T-helper 1 cell treated with Interleukin-12 subunit alpha and Interleukin-12 subunit beta and Interleukin-4 antibody, amounts not matched to agents 30 ng/mL and 1 ng/mL, for 36 hours (primary cell): ENCODE results near the gene ADCK1. TPM values are rescaled to one million over a fixed set of nuclear protein-coding genes. Genes with fewer than 3 reads are reported as not detected.
"Not testable (repeated sequence)": the region's sequence is repeated elsewhere in the genome, so short reads cannot be mapped to it uniquely, and the experiment has no call there.

Experiments used
- intact Hi-C: fragments of 100-400 bp; cut with micrococcal nuclease; formaldehyde crosslinking; loops from one replicate; pipeline ENCODE4 v1.15.1; 2024
- total RNA-seq: library from RNA; stranded (reverse); gene quantifications from 2 replicates; pipeline ENCODE4 v1.2.3, GENCODE V29; 2022

The ADCK1 gene
- total RNA-seq, 1 donor from 2014 or later: 3.7 TPM

GRCh38 chr14:77805706-77806105 is 5.8 kb downstream of the ADCK1 start:
- intact Hi-C loops: no loop called here

GRCh38 chr14:77808250-77808649 is 8.3 kb downstream of the ADCK1 start:
- intact Hi-C loops: no loop called here

- intact Hi-C loops: no loop called here
Observed at GRCh38 chr14:77809011-77809410, 9.1 kb downstream of the ADCK1 start.

GRCh38 chr14:77812028-77812427 is 12.1 kb downstream of the ADCK1 start:
- intact Hi-C loops: no loop called here

GRCh38 chr14:77812682-77813081 is 12.8 kb downstream of the ADCK1 start:
- intact Hi-C loops: not testable (repeated sequence)

GRCh38 chr14:77822307-77822706 is 22.4 kb downstream of the ADCK1 start:
- intact Hi-C loops: no loop called here

- intact Hi-C loops: no loop called here
Observed at GRCh38 chr14:77822741-77823140, 22.8 kb downstream of the ADCK1 start.

- intact Hi-C loops: no loop called here
Observed at GRCh38 chr14:77823378-77823777, 23.5 kb downstream of the ADCK1 start.

- intact Hi-C loops: no loop called here
Observed at GRCh38 chr14:77825895-77826519, 26.1 kb downstream of the ADCK1 start.

- intact Hi-C loops: no loop called here
Observed at GRCh38 chr14:77830692-77831091, 30.8 kb downstream of the ADCK1 start.

- intact Hi-C loops: no loop called here
Observed at GRCh38 chr14:77832297-77832696, 32.4 kb downstream of the ADCK1 start.

GRCh38 chr14:77837926-77838325 is 38.0 kb downstream of the ADCK1 start:
- intact Hi-C loops: no loop called here

- intact Hi-C loops: no loop called here
Observed at GRCh38 chr14:77838831-77839511, 39.1 kb downstream of the ADCK1 start.

- intact Hi-C loops: no loop called here
Observed at GRCh38 chr14:77843195-77843594, 43.3 kb downstream of the ADCK1 start.

GRCh38 chr14:77843651-77844050 is 43.7 kb downstream of the ADCK1 start:
- intact Hi-C loops: no loop called here

- intact Hi-C loops: no loop called here
Observed at GRCh38 chr14:77844802-77845201, 44.9 kb downstream of the ADCK1 start.

- intact Hi-C loops: no loop called here
Observed at GRCh38 chr14:77848031-77848430, 48.1 kb downstream of the ADCK1 start.

- intact Hi-C loops: no loop called here
Observed at GRCh38 chr14:77849711-77850110, 49.8 kb downstream of the ADCK1 start.

GRCh38 chr14:77853919-77854318 is 54.0 kb downstream of the ADCK1 start:
- intact Hi-C loops: no loop called here

- intact Hi-C loops: no loop called here
Observed at GRCh38 chr14:77856941-77857340, 57.0 kb downstream of the ADCK1 start.

- intact Hi-C loops: loop anchor here (5.0 kb wide), 1 partner anchor 977 kb away; no protein-coding TSS in a partner anchor
Observed at GRCh38 chr14:77859934-77860570, 60.1 kb downstream of the ADCK1 start.

- intact Hi-C loops: loop anchor here (5.0 kb wide), 1 partner anchor 976 kb away; no protein-coding TSS in a partner anchor
Observed at GRCh38 chr14:77861201-77861600, 61.3 kb downstream of the ADCK1 start.
